Right atrium auricular region (tissue), 2 donors: Measurements from ENCODE around the gene NUP205. TPM values are rescaled to one million over a fixed set of nuclear protein-coding genes. Genes with fewer than 3 reads are reported as not detected.

ENCODE experiments used
- DNase-seq: peaks from one replicate; pipeline ENCODE4 v3.0.0-alpha.2; 2019; ENCODE audit warnings: low spot score
- H3K27ac ChIP-seq, 2 donors: fragments of 200-600 bp; sonication (generic); 1 replicate in 1 of 2; 2 replicates in 1 of 2; pipeline ENCODE4 v1.5.1; 2016 to 2019
- H3K27me3 ChIP-seq, 2 donors: fragments of 200-600 bp; sonication (generic); one replicate each; pipeline versions ENCODE4 v1.5.1 to v1.6.0; 2017 to 2019
- H3K36me3 ChIP-seq: fragments of 200-600 bp; sonication (generic); one replicate; pipeline ENCODE4 v1.5.1; 2016
- H3K4me1 ChIP-seq, 2 donors: fragments of 200-600 bp; sonication (generic); one replicate each; pipeline versions ENCODE4 v1.5.1 to v1.6.0; 2017 to 2019
- H3K4me3 ChIP-seq, 2 donors: fragments of 200-600 bp; sonication (generic); 1 replicate in 1 of 2; 2 replicates in 1 of 2; pipeline ENCODE4 v1.5.1; 2017 to 2019; ENCODE audit warnings: mild to moderate bottlenecking in 1 of 2, moderate library complexity in 1 of 2
- H3K9me3 ChIP-seq, 2 donors: fragments of 200-600 bp; sonication (generic); one replicate each; pipeline ENCODE4 v1.5.1; 2019
- CTCF ChIP-seq, 2 donors: fragments of 200-600 bp; sonication (generic); IDR thresholded peaks; one replicate each; pipeline ENCODE4 v1.5.1; 2019; ENCODE audit warnings: antibody characterized with exemption in 2 of 2
- total RNA-seq, 2 donors: library from RNA; depleted of rRNA; stranded (reverse); fragments of >200 nt; gene quantifications; one replicate each; pipeline ENCODE4 v1.1.0, GENCODE V29; 2016

Gene NUP205
- total RNA-seq, 2 donors from 2014 or later, result 14.3 to 17.2 TPM

- no peaks in the 10 kb centered on the region for H3K9me3 ChIP-seq
- no peak for DNase-seq
- H3K27ac ChIP-seq, result no peak overlapping the region
- H3K4me3 ChIP-seq, result no peak overlapping the region
- no peaks in the 10 kb centered on the region for H3K27me3 ChIP-seq
- TF ChIP-seq CTCF (IDR thresholded peaks at IDR 0.05), result no peak
- no peaks in the 10 kb centered on the region for H3K4me1 ChIP-seq
- no peaks in the 10 kb centered on the region for H3K36me3 ChIP-seq
These were observed 38.5 kb upstream of the NUP205 start for GRCh38 chr7:135519233-135519688.

GRCh38 chr7:135519871-135520270 lies 37.8 kb upstream of the NUP205 start:
- Histone ChIP-seq H3K4me1 (no peaks in the 10 kb centered on the region), H3K4me3 (no peak overlapping the region), H3K36me3 (no peaks in the 10 kb centered on the region), H3K9me3 (no peaks in the 10 kb centered on the region), H3K27ac (no peak overlapping the region), H3K27me3 (no peaks in the 10 kb centered on the region)
- DNase-seq, result no peak
- TF ChIP-seq CTCF (IDR thresholded peaks at IDR 0.05), result no peak

- DNase-seq, result no peak
- no peak for TF ChIP-seq CTCF (IDR thresholded peaks at IDR 0.05)
- no peak overlapping the region for H3K4me3 ChIP-seq
- H3K27me3 ChIP-seq, result no peaks in the 10 kb centered on the region
- no peaks in the 10 kb centered on the region for H3K9me3 ChIP-seq
- H3K4me1 ChIP-seq, result no peaks in the 10 kb centered on the region
- H3K36me3 ChIP-seq, result no peaks in the 10 kb centered on the region
- no peak overlapping the region for H3K27ac ChIP-seq
These were observed 35.2 kb upstream of the NUP205 start for GRCh38 chr7:135522509-135522908.

- H3K27me3 ChIP-seq, result no peaks in the 10 kb centered on the region
- no peak for TF ChIP-seq CTCF (IDR thresholded peaks at IDR 0.05)
- no peak overlapping the region for H3K4me3 ChIP-seq
- H3K27ac ChIP-seq, result no peak overlapping the region
- H3K9me3 ChIP-seq, result no peaks in the 10 kb centered on the region
- no peaks in the 10 kb centered on the region for H3K36me3 ChIP-seq
- DNase-seq, result no peak
- H3K4me1 ChIP-seq, result no peaks in the 10 kb centered on the region
These were observed 34.6 kb upstream of the NUP205 start for GRCh38 chr7:135523146-135523545.

- Histone ChIP-seq H3K27ac (no peak overlapping the region), H3K27me3 (no peaks in the 10 kb centered on the region), H3K9me3 (no peaks in the 10 kb centered on the region), H3K4me1 (no peaks in the 10 kb centered on the region), H3K4me3 (no peak overlapping the region), H3K36me3 (no peaks in the 10 kb centered on the region)
- TF ChIP-seq CTCF (IDR thresholded peaks at IDR 0.05), result no peak
- no peak for DNase-seq
These were observed 32.3 kb upstream of the NUP205 start for GRCh38 chr7:135525426-135525825.

- no peak for DNase-seq
- H3K9me3 ChIP-seq, result no peaks in the 10 kb centered on the region
These were observed 30.7 kb upstream of the NUP205 start for GRCh38 chr7:135527025-135527424.

More at GRCh38 chr7:135527025-135527424, 30.7 kb upstream of the NUP205 start:
- TF ChIP-seq CTCF (IDR thresholded peaks at IDR 0.05), result no peak
- Histone ChIP-seq H3K4me1 (no peaks in the 10 kb centered on the region), H3K27ac (no peak overlapping the region), H3K36me3 (no peaks in the 10 kb centered on the region), H3K27me3 (no peaks in the 10 kb centered on the region), H3K4me3 (no peak overlapping the region)
